Keratinocyte (primary cell): ENCODE results near the gene ANXA5. TPM values are rescaled to one million over a fixed set of nuclear protein-coding genes. Genes with fewer than 3 reads are reported as not detected.

Experiments used
- DNase-seq: peaks from one replicate; pipeline ENCODE4 v3.0.0-alpha.2; 2011; ENCODE audit warnings: low read depth, missing footprints, low spot score
- FAIRE-seq: peaks from 2 replicates; lab custom pipeline; 2011; peaks lifted over from hg19 to GRCh38; lab: Jason Lieb, UNC
- H2AFZ ChIP-seq: 2 replicates; pipeline ENCODE4 v1.6.0; 2012; ENCODE audit warnings: low read length, control low read depth, inconsistent platforms; ENCODE audit not compliant: control insufficient read depth
- H3K27ac ChIP-seq: 2 replicates; pipeline ENCODE4 v1.5.1; 2011; ENCODE audit warnings: low read length; ENCODE audit not compliant: control insufficient read depth, insufficient read depth
- H3K27me3 ChIP-seq: 3 replicates; pipeline ENCODE4 v1.6.0; 2011; ENCODE audit warnings: low read length; ENCODE audit not compliant: control insufficient read depth, insufficient read depth; ENCODE audit errors: extremely low read depth
- H3K36me3 ChIP-seq, 2 experiments: 2 replicates in 1 of 2; 3 replicates in 1 of 2; pipeline ENCODE4 v1.5.1; 2011; ENCODE audit warnings: low read length in 2 of 2, mild to moderate bottlenecking in 1 of 2; ENCODE audit not compliant: control insufficient read depth in 2 of 2, insufficient read depth in 2 of 2; ENCODE audit errors: extremely low read depth in 1 of 2
- H3K4me1 ChIP-seq: 3 replicates; pipeline ENCODE4 v1.5.1; 2011; ENCODE audit warnings: low read length; ENCODE audit not compliant: control insufficient read depth, insufficient read depth; ENCODE audit errors: extremely low read depth
- H3K4me2 ChIP-seq: 3 replicates; pipeline ENCODE4 v1.6.0; 2011; ENCODE audit warnings: low read depth, low read length; ENCODE audit not compliant: control insufficient read depth, insufficient read depth; ENCODE audit errors: extremely low read depth
- H3K4me3 ChIP-seq, 3 experiments: fragments of 200-600 bp in 1 of 3; sonication (generic) in 1 of 3; 2 replicates in 2 of 3; 3 replicates in 1 of 3; pipeline ENCODE4 v1.5.1; 2011 to 2016; ENCODE audit warnings: low read length in 3 of 3, mild to moderate bottlenecking in 3 of 3, control low read depth in 2 of 3, inconsistent platforms in 1 of 3, low read depth in 1 of 3, mixed read lengths in 1 of 3, mixed run types in 1 of 3, moderate library complexity in 1 of 3; ENCODE audit not compliant: control insufficient read depth in 2 of 3, insufficient read depth in 2 of 3; ENCODE audit errors: extremely low read depth in 1 of 3
- H3K79me2 ChIP-seq: 2 replicates; pipeline ENCODE4 v1.6.0; 2012; ENCODE audit warnings: low read length; ENCODE audit not compliant: control insufficient read depth, insufficient read depth
- H3K9ac ChIP-seq: 3 replicates; pipeline ENCODE4 v1.6.0; 2011; ENCODE audit warnings: low read length; ENCODE audit not compliant: control insufficient read depth, insufficient read depth; ENCODE audit errors: extremely low read depth
- H3K9me1 ChIP-seq: 3 replicates; pipeline ENCODE4 v1.6.0; 2011; ENCODE audit warnings: low read length; ENCODE audit not compliant: control insufficient read depth, insufficient read depth; ENCODE audit errors: extremely low read depth
- H3K9me3 ChIP-seq: 2 replicates; pipeline ENCODE4 v1.5.1; 2012; ENCODE audit warnings: low read depth, low read length; ENCODE audit not compliant: control insufficient read depth
- H4K20me1 ChIP-seq: 3 replicates; pipeline ENCODE4 v1.6.0; 2011; ENCODE audit warnings: low read length; ENCODE audit not compliant: control insufficient read depth, insufficient read depth; ENCODE audit errors: extremely low read depth
- CTCF ChIP-seq, 3 experiments: IDR thresholded peaks in 1 of 3; conservative IDR thresholded peaks in 1 of 3; optimal IDR thresholded peaks in 1 of 3; 2 replicates in 2 of 3; 3 replicates in 1 of 3; pipeline versions ENCODE3 to v1.5.1; 2011; ENCODE audit warnings: low read length in 3 of 3, mild to moderate bottlenecking in 3 of 3, moderate library complexity in 2 of 3, control low read depth in 1 of 3, inconsistent platforms in 1 of 3; ENCODE audit not compliant: insufficient read depth in 2 of 3; ENCODE audit errors: extremely low read depth in 1 of 3
- EZH2 ChIP-seq: IDR thresholded peaks from one replicate; pipeline ENCODE4 v1.6.1; 2012; ENCODE audit warnings: inconsistent platforms, mild to moderate bottlenecking, low read length, moderate library complexity
- dilution Hi-C: fragments of 300-500 bp; cut with MboI; formaldehyde crosslinking; loops from one replicate; pipeline ENCODE4 v1.7.0; 2020; ENCODE audit warnings: low sequenced_read_pairs; ENCODE audit not compliant: extremely low pct_ligation_motif_present
- polyA plus RNA-seq, 5 experiments: library from polyadenylated mRNA; depleted of rRNA in 3 of 5; stranded (reverse) in 3 of 5; stranded (forward) in 1 of 5; unstranded in 1 of 5; fragments of >200 nt; gene quantifications; 1 replicate in 1 of 5; 2 replicates in 3 of 5; 3 replicates in 1 of 5; pipeline versions ENCODE4 v1.2.1 to v1.2.3, GENCODE V29; 2011 to 2012; ENCODE audit warnings: missing spikeins in 2 of 5, low read depth in 1 of 5, low replicate concordance in 1 of 5

Gene ANXA5
- polyA plus RNA-seq, 1 donor (not counting 4 experiments of a cell fraction or from before 2014, with no cell fraction given) = 512 TPM

- H3K9me3 ChIP-seq = no peaks in the 10 kb centered on the region
- no peaks in the 10 kb centered on the region for H4K20me1 ChIP-seq
- no peaks in the 10 kb centered on the region for H3K27me3 ChIP-seq
- no peak for DNase-seq
- H3K4me1 ChIP-seq = no peaks in the 10 kb centered on the region
- no peaks in the 10 kb centered on the region for H3K36me3 ChIP-seq
- no peak overlapping the region for H3K9ac ChIP-seq
- H3K4me3 ChIP-seq = no peak overlapping the region
- dilution Hi-C loops = loop anchor here (10.0 kb wide), 1 partner anchor 73 kb away; no protein-coding TSS in a partner anchor
- H2AFZ ChIP-seq = no peak overlapping the region
- no peak overlapping the region for H3K4me2 ChIP-seq
- FAIRE-seq = no peak
- H3K27ac ChIP-seq = no peak overlapping the region
- no peaks in the 10 kb centered on the region for H3K79me2 ChIP-seq
- no peak for TF ChIP-seq EZH2
- TF ChIP-seq CTCF (optimal IDR thresholded peaks at IDR 0.05 in 1 of 3, IDR thresholded peaks at IDR 0.05 in 1 of 3, conservative IDR thresholded peaks at IDR 0.05 in 1 of 3; ENCODE audit: extremely low read depth in 1 of 3, insufficient read depth in 2 of 3, low read length in 3 of 3) = no peak
- H3K9me1 ChIP-seq = no peaks in the 10 kb centered on the region
These were observed 41.2 kb upstream of the ANXA5 start for GRCh38 chr4:121737846-121738554.

DNA sequence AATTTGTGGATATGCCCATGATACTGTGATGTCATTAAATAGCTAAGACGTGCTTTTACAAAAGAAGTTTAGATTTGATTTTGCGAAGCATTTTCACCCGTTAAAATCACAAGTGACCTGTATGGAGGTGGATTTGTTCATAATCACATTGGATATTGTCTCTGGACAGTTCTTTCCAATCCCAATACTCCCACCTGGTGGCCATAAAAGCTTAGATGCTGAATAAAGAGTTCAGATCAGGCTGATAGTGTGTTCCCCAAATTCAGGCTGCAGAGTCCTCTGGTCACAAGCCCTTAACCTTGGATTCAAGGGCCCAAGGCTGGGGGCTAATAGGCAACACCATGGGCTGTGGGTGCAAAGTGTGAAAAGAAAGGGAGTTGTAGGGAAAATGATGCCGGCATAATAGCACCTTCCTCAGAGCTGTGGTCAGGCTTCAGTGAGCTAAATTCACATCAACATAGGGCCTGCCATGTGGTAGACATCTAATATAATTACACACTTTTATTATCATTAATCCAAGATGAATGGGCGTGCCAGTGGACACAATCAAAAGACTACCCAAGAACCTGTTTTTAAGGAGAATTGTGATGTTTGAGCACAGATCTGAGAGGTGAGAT, 40.1 kb upstream of the ANXA5 start:
- Histone ChIP-seq H3K4me1 (no peaks in the 10 kb centered on the region), H3K4me2 (no peak overlapping the region), H3K27me3 (no peaks in the 10 kb centered on the region), H2AFZ (no peak overlapping the region), H3K9me1 (no peaks in the 10 kb centered on the region), H3K9me3 (no peaks in the 10 kb centered on the region), H4K20me1 (no peaks in the 10 kb centered on the region), H3K4me3 (no peak overlapping the region), H3K27ac (no peak overlapping the region), H3K9ac (no peak overlapping the region), H3K79me2 (no peaks in the 10 kb centered on the region), H3K36me3 (no peaks in the 10 kb centered on the region)
- no peak for DNase-seq
- peak; percentile 71 for FAIRE-seq
- peak; percentile 49 to 68 (median 59) for TF ChIP-seq CTCF (optimal IDR thresholded peaks at IDR 0.05 in 1 of 3, IDR thresholded peaks at IDR 0.05 in 1 of 3, conservative IDR thresholded peaks at IDR 0.05 in 1 of 3; ENCODE audit: extremely low read depth in 1 of 3, insufficient read depth in 2 of 3, low read length in 3 of 3)
- no peak for TF ChIP-seq EZH2
- dilution Hi-C loops = loop anchor here (10.0 kb wide), 1 partner anchor 72 kb away; no protein-coding TSS in a partner anchor
